Activated T-cell treated with anti-CD3 and anti-CD28 coated beads, Interleukin-2, amount 50 U/mL, for 72 hours (primary cell): Measurements from ENCODE around the gene CYBRD1. TPM values are rescaled to one million over a fixed set of nuclear protein-coding genes. Genes with fewer than 3 reads are reported as not detected.
"Not testable (repeated sequence)": the region's sequence is repeated elsewhere in the genome, so short reads cannot be mapped to it uniquely, and the experiment has no call there.

Experiments
- ATAC-seq, 2 donors: fragments of 150-1000 bp; cut with Tn5 transposase; replicated peaks in 1 of 2; 2 replicates each; pipeline ENCODE4 v1.10.0; 2021; ENCODE audit warnings: moderate library complexity in 2 of 2, mild to moderate bottlenecking in 1 of 2
- DNase-seq, 2 donors: peaks; one replicate each; pipeline ENCODE4 v3.0.0; 2021 to 2022; ENCODE audit warnings: mixed read lengths in 1 of 2
- H3K27ac Mint-ChIP-seq: one replicate; pipeline ENCODE4 v1.8.0; 2022; ENCODE audit warnings: mild to moderate bottlenecking, moderate library complexity, mixed read lengths
- H3K27me3 Mint-ChIP-seq: one replicate; pipeline ENCODE4 v1.8.0; 2022; ENCODE audit warnings: low read depth, mixed read lengths
- H3K36me3 Mint-ChIP-seq, 2 donors: one replicate each; pipeline ENCODE4 v1.8.0; 2022; ENCODE audit warnings: mixed read lengths in 2 of 2, mild to moderate bottlenecking in 1 of 2; ENCODE audit not compliant: insufficient read depth in 2 of 2
- H3K4me1 Mint-ChIP-seq: one replicate; pipeline ENCODE4 v1.8.0; 2022; ENCODE audit warnings: low read depth, mixed read lengths
- H3K4me3 Mint-ChIP-seq, 2 donors: one replicate each; pipeline ENCODE4 v1.8.0; 2022; ENCODE audit warnings: mild to moderate bottlenecking in 2 of 2, mixed read lengths in 2 of 2, moderate library complexity in 2 of 2
- H3K9me3 Mint-ChIP-seq, 2 donors: one replicate each; pipeline ENCODE4 v1.8.0; 2022; ENCODE audit warnings: mixed read lengths in 2 of 2
- total RNA-seq, 2 donors: library from RNA; stranded (reverse); gene quantifications; one replicate each; pipeline ENCODE4 v1.2.3, GENCODE V29; 2022

Gene CYBRD1
- total RNA-seq, 2 donors from 2014 or later, result 1.1 to 3.2 TPM

- ATAC-seq, result no peak
- peaks cover 4% of the 10 kb centered on the region in 2 donors for H3K9me3 Mint-ChIP-seq
- peaks cover 0 to 11% of the 10 kb centered on the region in 2 donors for H3K36me3 Mint-ChIP-seq
- H3K4me1 Mint-ChIP-seq, result no peaks in the 10 kb centered on the region
- no peak overlapping the region for H3K4me3 Mint-ChIP-seq
- DNase-seq, result no peak
- no peak overlapping the region for H3K27ac Mint-ChIP-seq
- no peaks in the 10 kb centered on the region for H3K27me3 Mint-ChIP-seq
Observed at GRCh38 chr2:171492664-171493063, 29.6 kb upstream of the CYBRD1 start.

- not testable (repeated sequence) for H3K4me3 Mint-ChIP-seq, DNase-seq, ATAC-seq, H3K27ac Mint-ChIP-seq, H3K27me3 Mint-ChIP-seq, H3K9me3 Mint-ChIP-seq, H3K4me1 Mint-ChIP-seq, H3K36me3 Mint-ChIP-seq
Observed at GRCh38 chr2:171497664-171498063, 24.6 kb upstream of the CYBRD1 start.

- H3K27ac Mint-ChIP-seq, result no peak overlapping the region
- H3K4me3 Mint-ChIP-seq, result no peak overlapping the region
- peaks cover 0 to 2% of the 10 kb centered on the region in 2 donors for H3K36me3 Mint-ChIP-seq
- peaks cover 5% of the 10 kb centered on the region for H3K4me1 Mint-ChIP-seq
- ATAC-seq, result no peak
- no peak for DNase-seq
- H3K27me3 Mint-ChIP-seq, result no peaks in the 10 kb centered on the region
- peaks cover 0 to 1% of the 10 kb centered on the region in 2 donors for H3K9me3 Mint-ChIP-seq
Observed at GRCh38 chr2:171505374-171505773, 16.9 kb upstream of the CYBRD1 start.

GRCh38 chr2:171509945-171510731 lies 12.1 kb upstream of the CYBRD1 start:
- peaks cover 0 to 1% of the 10 kb centered on the region in 2 donors for H3K36me3 Mint-ChIP-seq
- no peaks in the 10 kb centered on the region for H3K27me3 Mint-ChIP-seq
- peak overlapping the region in 1 of 2 donors; percentile 31 for H3K4me3 Mint-ChIP-seq
- DNase-seq (no peak), ATAC-seq (peak; percentile 58 to 82)
- no peak overlapping the region for H3K27ac Mint-ChIP-seq
- H3K9me3 Mint-ChIP-seq, result no peaks in the 10 kb centered on the region
- peaks cover 5% of the 10 kb centered on the region for H3K4me1 Mint-ChIP-seq

GRCh38 chr2:171512014-171512413 lies 10.3 kb upstream of the CYBRD1 start:
- ATAC-seq (no peak), DNase-seq (no peak)
- no peak overlapping the region for H3K27ac Mint-ChIP-seq
- H3K36me3 Mint-ChIP-seq, result no peaks in the 10 kb centered on the region
- no peaks in the 10 kb centered on the region for H3K27me3 Mint-ChIP-seq
- peaks cover 5% of the 10 kb centered on the region for H3K4me1 Mint-ChIP-seq
- H3K9me3 Mint-ChIP-seq, result no peaks in the 10 kb centered on the region
- H3K4me3 Mint-ChIP-seq, result no peak overlapping the region

- H3K4me1 Mint-ChIP-seq, result peaks cover 5% of the 10 kb centered on the region
Observed at GRCh38 chr2:171512683-171513195, 9.5 kb upstream of the CYBRD1 start.

GRCh38 chr2:171513719-171514160 lies 8.5 kb upstream of the CYBRD1 start:
- Mint-ChIP-seq H3K36me3 (no peaks in the 10 kb centered on the region), H3K27ac (no peak overlapping the region), H3K9me3 (no peaks in the 10 kb centered on the region), H3K4me1 (peaks cover 5% of the 10 kb centered on the region), H3K27me3 (peaks cover 2% of the 10 kb centered on the region), H3K4me3 (no peak overlapping the region)
- DNase-seq (no peak), ATAC-seq (no peak)

More at GRCh38 chr2:171512683-171513195, 9.5 kb upstream of the CYBRD1 start:
- DNase-seq, result no peak
- Mint-ChIP-seq H3K36me3 (no peaks in the 10 kb centered on the region), H3K4me3 (no peak overlapping the region), H3K9me3 (no peaks in the 10 kb centered on the region), H3K27me3 (no peaks in the 10 kb centered on the region), H3K27ac (peak overlapping the region; percentile 19)
- no peak for ATAC-seq

- H3K9me3 Mint-ChIP-seq, result no peaks in the 10 kb centered on the region
- H3K4me3 Mint-ChIP-seq, result no peak overlapping the region
- no peaks in the 10 kb centered on the region for H3K36me3 Mint-ChIP-seq
- DNase-seq (no peak), ATAC-seq (no peak)
- H3K4me1 Mint-ChIP-seq, result peaks cover under 1% of the 10 kb centered on the region
- H3K27me3 Mint-ChIP-seq, result peaks cover 15% of the 10 kb centered on the region
- no peak overlapping the region for H3K27ac Mint-ChIP-seq
Observed at GRCh38 chr2:171514908-171515582, 7.2 kb upstream of the CYBRD1 start.

- no peak for DNase-seq
- H3K4me1 Mint-ChIP-seq, result no peaks in the 10 kb centered on the region
- no peaks in the 10 kb centered on the region for H3K36me3 Mint-ChIP-seq
- H3K4me3 Mint-ChIP-seq, result no peak overlapping the region
- H3K27me3 Mint-ChIP-seq, result peaks cover 16% of the 10 kb centered on the region
- no peak overlapping the region for H3K27ac Mint-ChIP-seq
- no peaks in the 10 kb centered on the region for H3K9me3 Mint-ChIP-seq
- ATAC-seq, result no peak
Observed at GRCh38 chr2:171515672-171516298, 6.5 kb upstream of the CYBRD1 start.

- Mint-ChIP-seq H3K27me3 (peaks cover 26% of the 10 kb centered on the region), H3K36me3 (no peaks in the 10 kb centered on the region), H3K9me3 (no peaks in the 10 kb centered on the region), H3K27ac (no peak overlapping the region), H3K4me3 (no peak overlapping the region), H3K4me1 (peaks cover 3% of the 10 kb centered on the region)
- ATAC-seq, result no peak
- DNase-seq, result no peak
Observed at GRCh38 chr2:171516793-171517192, 5.5 kb upstream of the CYBRD1 start.

GRCh38 chr2:171520471-171520870 lies 1.8 kb upstream of the CYBRD1 start:
- Mint-ChIP-seq H3K36me3 (peaks cover 0 to 1% of the 10 kb centered on the region in 2 donors), H3K9me3 (no peaks in the 10 kb centered on the region), H3K27me3 (peaks cover 48% of the 10 kb centered on the region), H3K27ac (no peak overlapping the region), H3K4me1 (peaks cover 10% of the 10 kb centered on the region), H3K4me3 (no peak overlapping the region)
- ATAC-seq, result no peak
- DNase-seq, result no peak

GRCh38 chr2:171521361-171522051 lies 768 bp upstream of the CYBRD1 start:
- Mint-ChIP-seq H3K27ac (peak overlapping the region; percentile 16), H3K27me3 (peaks cover 50% of the 10 kb centered on the region), H3K9me3 (no peaks in the 10 kb centered on the region), H3K4me3 (peak overlapping the region; percentile 86 to 89), H3K36me3 (peaks cover 0 to 1% of the 10 kb centered on the region in 2 donors), H3K4me1 (peaks cover 10% of the 10 kb centered on the region)
- DNase-seq (no peak), ATAC-seq (no peak)

GRCh38 chr2:171522788-171523087 lies 464 bp downstream of the CYBRD1 start:
- Mint-ChIP-seq H3K27ac (no peak overlapping the region), H3K27me3 (peaks cover 50% of the 10 kb centered on the region), H3K36me3 (peaks cover 0 to 1% of the 10 kb centered on the region in 2 donors), H3K9me3 (no peaks in the 10 kb centered on the region), H3K4me1 (peaks cover 10% of the 10 kb centered on the region), H3K4me3 (peak overlapping the region; percentile 86 to 89)
- peak; percentile 39 to 41 for DNase-seq
- peak; percentile 72 to 73 for ATAC-seq
